Activated CD4-positive, alpha-beta T cell treated with anti-CD3 and anti-CD28 coated beads for 4 hours (primary cell): ENCODE results near the gene WRAP73.

Experiments
- DNase-seq, 2 donors: peaks; one replicate each; pipeline ENCODE4 v3.0.0-alpha.2; 2020

Gene WRAP73

DNA sequence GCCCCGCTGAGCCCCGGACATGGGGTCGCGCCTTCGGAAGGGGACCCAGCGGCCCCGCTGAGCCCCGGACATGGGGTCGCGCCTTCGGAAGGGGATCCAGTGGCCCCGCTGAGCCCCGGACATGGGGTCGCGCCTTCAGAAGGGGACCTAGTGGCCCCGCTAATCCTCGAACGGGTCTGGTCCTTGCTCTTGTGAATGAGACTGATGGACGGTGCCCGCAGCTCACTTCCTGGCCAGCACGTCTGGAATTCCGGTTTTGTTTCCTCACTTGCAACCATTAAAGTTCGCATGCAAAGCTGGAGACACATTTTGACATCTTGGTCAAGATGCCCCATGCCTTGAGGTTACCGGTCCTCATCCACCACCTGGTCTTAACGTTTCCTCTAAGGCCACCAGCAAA, 5.6 kb downstream of the WRAP73 start:
- no peak for DNase-seq

DNA sequence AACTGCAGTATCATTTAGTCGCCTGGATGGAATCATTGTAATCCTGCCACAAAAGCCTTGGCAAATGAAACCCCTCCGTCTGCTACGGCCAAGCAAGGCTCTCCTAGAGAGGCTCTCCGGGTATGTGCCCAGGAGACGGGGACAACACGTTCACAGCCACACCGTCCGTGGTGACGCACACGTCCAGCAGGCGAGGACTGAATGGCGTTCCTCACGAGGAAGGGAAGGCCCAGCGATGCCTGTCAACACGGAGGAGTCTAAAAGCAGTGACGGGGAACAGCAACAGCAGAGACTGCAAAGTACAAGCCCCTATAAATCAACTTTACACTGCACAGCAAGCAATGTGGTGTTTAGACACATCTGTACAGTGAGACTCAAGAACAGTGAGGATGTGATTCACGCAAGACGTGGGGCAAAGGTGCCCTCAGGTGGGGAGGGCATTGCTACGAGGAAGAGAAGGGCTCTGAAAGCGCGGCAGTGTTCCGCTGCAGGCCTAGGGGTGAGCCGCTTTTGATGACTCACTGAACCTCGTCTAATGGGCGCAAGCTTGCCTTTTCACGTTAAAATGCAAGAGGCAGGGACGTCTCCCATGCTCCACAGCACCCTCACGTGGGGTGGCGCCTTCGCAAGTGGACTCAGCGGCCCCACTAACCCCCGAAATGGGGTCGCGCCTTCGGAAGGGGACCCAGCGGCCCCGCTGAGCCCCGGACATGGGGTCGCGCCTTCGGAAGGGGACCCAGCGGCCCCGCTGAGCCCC, 6.8 kb downstream of the WRAP73 start:
- no peak for DNase-seq

DNA sequence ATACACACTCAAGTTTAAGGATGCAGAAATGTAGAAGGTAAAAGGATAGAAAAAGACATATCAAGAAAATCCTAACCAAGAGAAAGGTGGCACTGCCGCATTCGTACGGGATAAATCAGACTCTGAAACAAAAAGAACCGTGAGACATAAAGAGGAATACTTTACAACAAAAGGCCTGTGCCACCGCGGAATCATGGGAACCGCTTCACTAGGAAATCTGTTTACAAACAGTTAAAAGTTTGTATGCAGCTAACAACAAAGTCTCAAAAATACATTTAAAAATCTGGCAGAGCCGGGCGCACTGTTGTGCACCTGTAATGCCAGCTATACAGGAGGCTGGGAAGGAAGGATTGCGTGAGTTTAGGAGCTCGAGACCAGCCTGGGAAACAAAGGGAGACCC, 8.1 kb downstream of the WRAP73 start:
- no peak for DNase-seq

DNA sequence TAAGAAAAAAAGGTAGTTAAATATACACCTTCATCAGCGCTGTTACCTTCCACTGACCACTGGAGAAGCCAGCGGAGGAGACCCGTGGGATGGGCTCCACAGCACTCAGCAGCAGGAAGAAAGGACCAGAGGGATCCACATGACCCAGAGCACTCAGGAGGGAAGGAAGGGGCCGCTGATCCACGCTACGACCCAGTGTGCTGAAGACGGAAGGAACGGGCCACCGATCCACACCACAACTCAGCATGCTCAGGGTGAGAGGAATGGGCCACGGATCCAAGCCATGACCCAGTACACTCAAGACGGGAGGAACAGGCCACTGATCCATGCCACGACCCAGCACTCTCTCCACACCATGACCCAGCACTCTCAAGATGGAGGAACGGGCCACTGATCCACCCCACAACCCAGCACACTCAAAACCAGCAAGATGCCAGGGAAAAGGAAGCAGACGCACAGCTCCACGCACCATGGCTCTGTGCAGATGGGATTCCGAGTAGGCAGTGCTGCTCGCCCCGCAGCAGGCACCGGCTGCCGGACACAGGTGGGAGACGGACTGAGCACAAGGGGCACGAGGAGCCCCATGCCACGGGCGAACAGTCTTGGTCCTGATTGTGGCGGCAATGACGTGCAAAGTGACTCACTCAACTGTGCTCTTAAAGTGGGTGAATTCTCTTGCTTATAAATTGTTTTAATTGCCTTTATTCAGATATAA, 8.7 kb downstream of the WRAP73 start:
- no peak for DNase-seq

DNA sequence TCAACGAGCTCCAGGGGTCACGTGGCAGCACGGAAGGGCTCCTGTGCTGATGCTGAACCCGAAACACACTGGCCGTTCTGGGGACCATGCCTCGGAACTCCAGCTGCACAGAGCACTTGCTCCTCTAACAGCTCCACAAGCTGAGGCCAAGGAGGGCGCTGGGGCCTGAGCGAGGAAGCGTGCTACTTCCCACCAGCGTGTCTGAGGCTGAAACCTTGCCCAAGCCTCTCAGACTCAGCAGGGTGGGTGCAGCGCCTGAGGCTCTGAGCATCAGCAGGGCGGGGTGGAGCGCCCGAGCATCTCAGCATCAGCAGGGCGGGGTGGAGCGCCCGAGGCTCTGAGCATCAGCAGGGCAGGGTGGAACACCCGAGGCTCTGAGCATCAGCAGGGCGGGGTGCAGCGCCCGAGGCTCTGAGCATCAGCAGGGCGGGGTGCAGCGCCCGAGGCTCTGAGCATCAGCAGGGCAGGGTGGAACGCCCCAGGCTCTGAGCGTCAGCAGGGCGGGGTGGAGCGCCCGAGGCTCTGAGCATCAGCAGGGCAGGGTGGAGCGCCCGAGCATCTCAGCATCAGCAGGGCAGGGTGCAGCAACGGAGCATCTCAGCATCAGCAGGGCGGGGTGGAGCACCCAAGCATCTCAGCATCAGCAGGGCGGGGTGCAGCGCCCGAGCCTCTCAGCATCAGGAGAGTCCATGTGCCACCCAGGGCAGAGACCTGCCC, 9.6 kb downstream of the WRAP73 start:
- no peak for DNase-seq

DNA sequence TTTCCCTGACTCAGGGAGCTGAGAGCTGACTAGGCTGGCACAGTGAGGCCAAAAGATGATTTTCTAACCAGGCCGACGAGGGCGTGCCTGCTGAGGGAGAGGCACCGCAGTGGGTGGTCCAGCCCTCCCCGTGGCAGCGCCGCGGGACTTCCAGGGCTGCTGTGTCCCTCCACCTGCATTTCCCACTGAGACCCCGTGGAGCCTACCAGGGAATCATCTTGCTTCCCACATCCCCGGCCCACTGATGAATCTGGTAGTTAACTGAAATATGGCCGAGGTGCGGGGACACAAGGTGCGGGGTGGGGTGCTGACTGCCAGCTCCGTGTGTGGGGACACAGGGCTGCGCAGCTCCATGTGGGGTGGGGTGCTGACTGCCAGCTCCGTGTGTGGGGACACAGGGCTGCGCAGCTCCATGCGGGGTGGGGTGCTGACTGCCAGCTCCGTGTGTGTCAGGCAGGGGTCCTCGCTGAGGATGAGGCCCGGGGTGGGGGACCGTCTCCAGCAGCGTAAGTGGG, 10.4 kb downstream of the WRAP73 start:
- no peak for DNase-seq

DNA sequence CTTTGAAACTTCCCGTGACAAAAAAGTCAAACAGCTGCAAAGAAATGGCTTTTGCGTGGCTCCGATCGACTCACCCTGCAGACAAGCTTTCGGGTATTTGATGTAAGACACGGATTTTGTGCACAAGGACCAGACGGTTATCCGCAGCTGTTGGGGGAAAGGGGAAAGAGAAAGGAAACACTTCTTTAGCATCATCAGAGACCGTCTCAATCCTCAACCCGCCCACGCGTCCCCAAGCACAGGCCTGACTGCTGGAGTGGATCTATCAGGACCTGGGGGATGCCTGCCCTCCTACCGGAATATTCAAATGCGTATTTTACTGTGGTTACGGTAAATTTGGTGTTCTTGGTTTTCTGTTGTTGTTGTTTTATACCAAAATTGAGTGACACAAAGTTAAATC, 11.2 kb downstream of the WRAP73 start:
- no peak for DNase-seq

DNA sequence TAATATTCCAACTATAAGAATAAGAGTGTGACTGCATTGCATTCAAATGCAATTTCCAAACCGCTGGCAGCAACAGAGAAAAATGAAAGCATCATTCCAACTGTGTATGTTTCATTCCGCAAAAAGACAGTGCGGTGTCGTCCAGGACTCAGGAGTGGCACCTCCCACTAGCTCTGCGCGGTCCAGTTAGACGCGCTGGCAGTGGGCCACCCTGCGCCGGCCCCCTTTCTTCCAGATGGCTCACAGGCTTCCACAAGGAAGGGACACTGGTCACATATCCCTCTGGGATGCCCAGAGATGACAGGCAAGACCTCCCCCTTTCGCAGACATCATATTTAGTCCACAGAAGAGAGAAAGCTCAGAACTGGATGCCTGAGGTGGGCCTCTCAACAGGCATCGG, 11.9 kb downstream of the WRAP73 start:
- no peak for DNase-seq

DNA sequence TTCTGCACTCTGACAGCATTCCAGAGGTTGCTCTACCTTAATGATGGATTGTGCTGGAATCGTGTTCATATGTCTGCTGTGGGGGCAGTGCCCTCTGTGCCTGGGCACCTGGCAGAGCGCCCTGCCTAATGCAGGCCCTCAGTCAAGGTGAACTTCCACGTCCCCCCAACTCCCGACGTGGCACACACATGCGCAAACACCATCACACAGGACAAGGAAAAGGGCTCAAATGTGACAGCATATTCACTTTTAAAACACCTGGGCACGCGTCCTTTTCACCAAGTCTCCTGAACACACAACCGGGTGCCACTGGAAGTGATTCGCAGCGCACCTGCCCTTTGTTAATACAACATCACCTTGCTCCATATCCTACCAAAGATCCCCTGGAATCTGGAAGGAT, 13.4 kb downstream of the WRAP73 start:
- DNase-seq = no peak

DNA sequence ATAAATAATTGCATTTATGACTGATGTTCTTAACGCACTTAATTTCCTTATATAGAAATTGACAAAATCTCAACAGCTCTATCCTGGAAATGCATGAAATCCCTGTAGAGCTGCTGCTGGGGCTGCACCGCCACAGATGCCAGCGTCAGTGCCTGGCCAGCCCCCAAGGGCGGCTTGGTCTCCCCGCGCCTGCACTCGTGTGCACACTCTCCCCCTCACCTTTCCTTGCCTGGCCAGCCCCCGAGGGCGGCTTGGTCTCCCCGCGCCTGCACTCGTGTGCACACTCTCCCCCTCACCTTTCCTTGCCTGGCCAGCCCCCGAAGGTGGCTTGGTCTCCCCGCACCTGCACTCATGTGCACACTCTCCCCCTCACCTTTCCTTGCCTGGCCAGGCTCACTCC, 13.8 kb downstream of the WRAP73 start:
- no peak for DNase-seq

DNA sequence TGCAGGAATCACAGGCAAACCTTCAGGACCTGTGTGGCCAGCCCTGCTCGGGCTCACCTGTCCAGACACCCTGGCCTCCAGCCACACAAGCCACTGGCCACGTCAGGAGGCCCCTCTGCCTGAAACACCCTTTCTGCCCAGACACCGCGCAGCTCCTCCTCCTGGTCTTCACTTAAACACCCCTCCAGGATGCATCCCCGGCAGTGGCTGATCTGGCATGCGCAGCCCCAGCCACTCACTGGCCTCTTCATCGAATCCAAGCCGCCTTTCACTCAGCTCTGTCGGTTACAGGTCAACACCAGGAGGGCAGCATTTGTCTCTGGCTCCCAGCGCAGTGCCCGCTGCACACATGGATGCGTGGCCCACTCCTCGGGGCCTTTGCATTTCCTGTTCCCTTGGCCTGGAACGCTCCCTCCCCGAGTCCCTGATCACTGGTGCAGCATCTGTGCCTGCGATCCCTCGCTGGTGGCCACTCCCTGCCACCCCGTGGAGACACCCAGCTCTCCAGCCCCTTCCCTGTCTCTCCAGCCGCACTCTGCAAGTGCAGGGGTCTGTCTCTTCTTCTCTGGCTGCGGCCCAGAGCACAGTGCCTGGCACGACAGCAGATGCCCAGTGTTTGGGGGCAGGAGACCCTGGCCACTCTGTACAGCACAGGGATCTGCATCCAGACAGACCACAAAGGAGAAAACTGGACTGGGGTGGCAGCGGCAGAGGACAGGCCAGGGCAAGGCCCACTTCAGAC, 15.7 kb downstream of the WRAP73 start:
- DNase-seq = no peak

DNA sequence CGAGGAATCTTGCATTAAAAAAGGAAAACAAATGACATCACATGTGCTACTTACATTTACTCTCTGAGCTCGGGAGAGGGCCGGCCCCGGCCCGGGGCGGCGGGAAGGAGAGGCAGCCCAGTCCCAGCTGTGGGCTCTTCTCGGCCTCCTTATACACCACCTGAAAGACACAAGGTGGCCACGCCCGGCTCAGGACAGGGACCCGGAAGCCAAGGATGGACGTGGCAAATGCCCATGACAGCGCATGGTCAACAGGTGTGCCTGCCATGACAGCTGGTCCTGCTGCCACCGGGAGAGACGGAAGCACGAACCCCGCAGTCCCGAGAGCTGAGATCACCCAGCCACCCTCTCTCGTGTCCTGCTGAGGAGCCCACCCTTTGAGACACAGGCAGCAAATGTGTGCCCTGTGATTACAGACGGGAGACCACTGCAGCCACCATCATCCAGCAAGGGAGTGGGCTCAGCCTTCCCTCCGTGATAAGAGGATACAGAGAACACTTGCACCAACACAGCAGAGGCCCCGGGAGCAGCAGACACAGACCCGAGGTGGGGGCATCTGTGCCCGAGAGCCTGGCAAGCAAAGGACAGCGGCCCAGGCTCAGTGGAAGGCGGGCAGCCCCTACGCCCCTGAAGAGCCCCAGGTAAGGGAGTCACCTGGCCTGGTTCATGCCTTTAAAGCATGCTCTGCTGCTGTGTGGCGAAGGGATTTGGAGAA, 16.4 kb downstream of the WRAP73 start:
- no peak for DNase-seq

DNA sequence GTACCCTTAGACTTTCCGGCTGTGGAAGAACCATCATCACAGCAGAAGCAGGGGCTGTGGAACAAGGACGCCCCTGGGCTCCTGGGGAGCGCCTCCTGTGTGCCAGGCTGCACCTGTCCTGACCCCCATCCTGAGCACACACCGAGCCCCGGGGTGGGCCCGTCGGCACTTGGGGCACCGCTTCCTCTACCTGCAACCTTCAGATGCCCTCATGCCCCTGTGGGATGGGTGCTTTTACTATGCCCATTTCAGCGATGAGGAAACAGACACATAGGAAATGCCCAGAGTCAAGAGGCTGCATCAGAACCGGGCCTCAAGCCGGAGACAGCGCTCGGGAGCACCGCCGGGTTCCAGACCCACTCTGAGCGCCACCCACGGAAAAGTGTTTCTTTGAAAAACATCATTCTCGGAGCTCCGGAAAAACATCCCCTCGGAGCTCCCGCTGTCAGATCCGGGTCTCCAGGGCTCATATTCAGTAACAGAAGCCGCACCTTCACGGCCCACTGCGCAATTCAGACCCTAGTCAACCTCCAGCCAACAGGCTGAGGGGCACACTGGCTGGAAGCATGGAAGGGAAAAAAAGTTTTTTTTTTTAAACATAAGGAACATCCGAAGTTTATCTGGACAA, 17.1 kb downstream of the WRAP73 start:
- no peak for DNase-seq

DNA sequence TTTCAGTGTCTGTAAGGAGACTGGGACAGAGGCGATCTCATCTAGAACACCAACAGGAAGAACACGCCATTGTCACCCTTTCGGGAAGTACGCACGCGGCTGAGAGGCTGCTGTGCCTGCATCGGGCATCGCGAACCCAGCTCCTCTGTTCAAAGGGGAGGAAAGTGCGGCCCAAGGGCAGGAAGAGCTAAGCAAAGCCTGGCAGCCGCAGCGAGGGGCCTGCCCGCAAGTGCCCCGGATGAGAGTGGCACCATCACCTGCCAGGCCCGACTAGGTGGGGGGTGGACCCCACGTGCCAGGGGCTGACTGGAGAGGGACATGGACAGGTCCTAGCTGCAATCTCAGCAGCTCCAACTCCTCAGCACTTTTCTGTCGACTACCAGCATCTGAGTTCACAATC, 17.6 kb downstream of the WRAP73 start:
- DNase-seq = no peak

DNA sequence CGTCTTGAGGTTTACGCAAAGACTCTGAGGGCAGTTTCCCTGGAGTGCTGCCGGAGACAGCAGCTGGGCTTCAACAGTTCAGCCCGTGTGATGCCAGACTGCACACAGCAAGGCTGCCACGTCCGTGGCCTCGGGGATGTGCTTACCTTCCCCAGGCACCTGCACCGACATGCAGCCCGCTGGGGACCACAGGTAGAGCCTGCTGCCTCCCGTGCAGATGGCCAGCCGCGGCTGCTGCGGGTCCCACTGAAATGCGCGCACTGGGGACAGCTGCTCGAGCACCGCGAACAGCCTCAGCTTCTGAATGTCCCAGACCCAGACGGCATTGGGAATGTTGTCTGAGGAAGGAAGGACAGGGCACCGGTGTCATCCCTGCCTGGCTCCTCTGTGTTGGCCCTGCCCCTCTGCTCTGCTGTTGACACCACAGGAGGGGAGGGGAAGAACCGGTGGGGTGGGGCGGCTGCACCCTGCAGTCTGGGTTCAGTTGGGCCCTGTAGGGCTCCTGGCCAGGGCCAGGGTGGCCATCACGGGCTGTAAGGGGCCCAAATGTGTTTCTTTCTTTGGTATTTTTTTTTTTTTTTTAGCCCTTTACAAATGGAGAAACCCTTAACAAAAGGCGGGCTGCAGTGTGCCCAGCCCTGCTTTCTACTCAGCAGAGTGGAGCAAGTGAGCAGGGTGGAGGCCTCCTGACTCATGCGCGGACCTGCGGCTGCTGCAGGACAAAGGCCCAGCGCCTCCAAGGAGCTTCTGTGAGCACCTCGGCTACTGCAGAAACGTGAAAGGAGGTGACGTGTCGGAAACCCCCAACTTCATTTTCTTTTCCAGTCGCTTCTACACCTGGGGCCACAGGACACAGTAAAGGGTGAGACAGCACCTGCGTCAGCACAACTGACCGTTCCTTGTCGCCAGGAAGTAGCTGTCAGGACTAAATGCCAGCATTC, 18.3 kb downstream of the WRAP73 start:
- no peak for DNase-seq

DNA sequence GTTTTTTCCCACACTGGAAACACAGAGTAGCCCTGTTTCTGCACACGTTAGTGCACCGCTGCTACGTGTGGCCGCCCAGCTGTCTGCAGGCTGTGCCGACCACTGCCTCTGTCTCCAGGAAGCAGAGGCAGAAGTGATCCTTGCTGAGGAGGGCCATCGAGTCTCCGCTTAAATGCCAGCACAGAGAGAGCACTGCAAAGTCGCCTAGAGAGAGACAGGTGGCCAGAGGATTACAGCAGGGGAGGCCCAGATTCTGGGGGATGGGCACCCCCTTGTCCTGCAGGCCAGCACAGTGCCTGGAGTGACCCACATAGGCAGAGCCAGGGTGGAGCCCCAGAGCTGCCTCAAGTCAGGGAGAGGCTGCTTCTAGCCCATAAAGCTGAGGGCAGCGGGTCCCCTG, 19.0 kb downstream of the WRAP73 start:
- DNase-seq = no peak

DNA sequence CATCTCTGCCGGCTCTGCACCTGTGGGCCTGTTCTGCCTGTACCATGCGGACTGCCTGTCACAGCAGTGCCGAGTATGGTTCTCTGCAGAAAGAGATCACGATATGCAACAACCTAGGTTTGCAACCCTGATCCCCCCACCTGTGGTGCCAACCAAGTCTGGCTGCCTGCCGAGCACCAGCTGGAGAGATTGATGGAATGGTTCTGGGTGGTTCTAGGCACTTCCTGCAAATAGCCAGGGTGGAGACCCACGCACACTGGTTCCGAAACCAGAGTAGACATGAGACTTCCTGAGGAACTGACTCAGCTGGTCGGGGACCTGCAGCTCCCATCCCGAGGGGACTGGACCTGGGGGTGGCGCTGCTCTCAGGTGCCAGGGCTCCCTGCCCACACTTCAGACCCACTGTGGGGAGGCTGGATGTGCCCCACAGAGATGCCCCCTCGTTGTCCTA, 19.7 kb downstream of the WRAP73 start:
- no peak for DNase-seq

DNA sequence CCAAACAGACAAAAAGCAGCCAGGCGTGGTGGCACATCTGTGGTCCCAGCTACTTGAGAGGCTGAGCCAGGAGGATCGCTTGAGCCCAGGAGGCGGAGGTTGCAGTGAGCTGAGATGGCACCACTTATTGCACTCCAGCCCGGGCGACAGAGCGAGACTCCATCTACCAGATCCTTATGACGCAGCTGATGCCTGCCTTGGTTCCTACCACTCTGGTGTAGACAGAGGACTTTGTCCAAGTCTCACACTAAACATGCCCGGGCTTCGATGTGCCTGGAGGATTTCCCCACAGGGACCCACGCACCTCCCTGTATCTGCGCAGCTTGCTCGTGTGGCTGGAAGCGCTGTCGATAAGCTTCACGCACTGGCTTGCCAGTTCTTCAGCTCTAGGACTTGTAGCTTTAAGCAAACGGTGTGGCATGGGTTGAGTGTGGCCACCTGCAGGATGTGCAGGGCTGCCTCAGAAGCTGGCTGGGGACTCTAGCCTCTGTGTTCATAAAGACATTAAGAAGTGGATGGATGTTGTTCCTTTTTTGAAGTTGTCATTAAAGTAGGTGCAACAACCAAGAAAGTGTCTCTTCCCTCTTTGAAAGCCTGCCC, 20.2 kb downstream of the WRAP73 start:
- DNase-seq = no peak

DNA sequence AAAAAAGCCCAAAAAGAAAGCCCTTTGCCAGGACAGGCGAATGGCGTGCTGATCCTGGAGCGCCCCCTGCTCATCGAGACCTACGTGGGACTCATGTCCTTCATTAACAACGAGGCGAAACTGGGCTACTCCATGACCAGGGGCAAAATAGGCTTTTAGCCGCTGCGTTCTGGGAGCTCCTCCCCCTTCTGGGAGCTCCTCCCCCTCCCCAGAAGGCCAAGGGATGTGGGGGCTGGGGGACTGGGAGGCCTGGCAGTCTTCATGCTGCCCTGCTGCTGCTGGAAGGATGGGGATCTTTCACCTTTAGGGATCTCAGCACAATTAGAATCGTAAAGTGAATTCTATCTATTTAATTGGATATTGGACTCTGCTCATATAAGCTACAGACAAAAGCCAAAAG, 21.5 kb downstream of the WRAP73 start:
- no peak for DNase-seq
